NB4 (cell line): ENCODE measurements around the gene PIP5K1C.

ENCODE experiments used
- MYC ChIP-seq: IDR thresholded peaks from 2 replicates; pipeline ENCODE4 v1.6.1; 2011; ENCODE audit warnings: low read depth, low read length
- POLR2A ChIP-seq: IDR thresholded peaks from 2 replicates; pipeline ENCODE4 v1.6.1; 2011; ENCODE audit warnings: mild to moderate bottlenecking; ENCODE audit not compliant: insufficient read length; ENCODE audit errors: extremely low read depth
- TF ChIP-seq, protein P1 (sequence below): IDR thresholded peaks from one replicate; pipeline ENCODE4 v1.5.1; 2012; ENCODE audit warnings: low read depth, low read length
- TF ChIP-seq, protein P2 (sequence below): IDR thresholded peaks from 2 replicates; pipeline ENCODE4 v1.6.1; 2011; ENCODE audit warnings: low read depth, low read length

DNA sequence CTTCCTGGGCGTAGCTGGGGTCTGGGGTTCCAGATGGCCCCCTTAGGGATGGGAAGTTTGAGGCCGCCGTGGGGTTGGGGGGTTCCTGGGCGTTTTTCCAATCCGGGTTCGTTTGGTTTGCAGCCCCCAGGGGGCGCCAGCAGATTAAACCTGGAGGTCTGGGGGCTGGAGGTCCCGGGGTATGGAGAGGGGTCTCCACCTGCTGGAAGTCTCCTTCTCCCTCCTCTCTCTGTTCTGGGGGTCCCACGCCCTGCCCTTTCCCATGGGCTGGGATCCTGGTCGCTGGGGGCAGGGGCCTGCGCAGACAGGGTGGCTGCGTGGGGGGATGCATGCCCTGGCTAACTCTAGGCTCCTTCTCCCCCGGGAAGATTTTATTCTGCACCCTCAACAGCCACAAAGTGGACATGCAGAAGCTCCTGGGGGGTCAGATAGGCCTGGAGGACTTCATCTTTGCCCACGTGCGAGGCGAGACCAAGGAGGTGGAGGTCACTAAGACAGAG, 114.1 kb downstream of the PIP5K1C start:
- TF ChIP-seq, protein P1, sequence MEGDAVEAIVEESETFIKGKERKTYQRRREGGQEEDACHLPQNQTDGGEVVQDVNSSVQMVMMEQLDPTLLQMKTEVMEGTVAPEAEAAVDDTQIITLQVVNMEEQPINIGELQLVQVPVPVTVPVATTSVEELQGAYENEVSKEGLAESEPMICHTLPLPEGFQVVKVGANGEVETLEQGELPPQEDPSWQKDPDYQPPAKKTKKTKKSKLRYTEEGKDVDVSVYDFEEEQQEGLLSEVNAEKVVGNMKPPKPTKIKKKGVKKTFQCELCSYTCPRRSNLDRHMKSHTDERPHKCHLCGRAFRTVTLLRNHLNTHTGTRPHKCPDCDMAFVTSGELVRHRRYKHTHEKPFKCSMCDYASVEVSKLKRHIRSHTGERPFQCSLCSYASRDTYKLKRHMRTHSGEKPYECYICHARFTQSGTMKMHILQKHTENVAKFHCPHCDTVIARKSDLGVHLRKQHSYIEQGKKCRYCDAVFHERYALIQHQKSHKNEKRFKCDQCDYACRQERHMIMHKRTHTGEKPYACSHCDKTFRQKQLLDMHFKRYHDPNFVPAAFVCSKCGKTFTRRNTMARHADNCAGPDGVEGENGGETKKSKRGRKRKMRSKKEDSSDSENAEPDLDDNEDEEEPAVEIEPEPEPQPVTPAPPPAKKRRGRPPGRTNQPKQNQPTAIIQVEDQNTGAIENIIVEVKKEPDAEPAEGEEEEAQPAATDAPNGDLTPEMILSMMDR = peak; percentile 41
- TF ChIP-seq, protein P2, sequence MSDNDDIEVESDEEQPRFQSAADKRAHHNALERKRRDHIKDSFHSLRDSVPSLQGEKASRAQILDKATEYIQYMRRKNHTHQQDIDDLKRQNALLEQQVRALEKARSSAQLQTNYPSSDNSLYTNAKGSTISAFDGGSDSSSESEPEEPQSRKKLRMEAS = no peak
- TF ChIP-seq POLR2A (no peak), MYC (no peak)
